ENCODE results near the gene CNST. TPM values are rescaled to one million over a fixed set of nuclear protein-coding genes. Genes with fewer than 3 reads are reported as not detected.

The CNST gene
- total RNA-seq (2014; rRNA removed; shearing (Covaris generic)), result 6.8 and 14.7 TPM in 2 replicates

- peak; percentile 99 for DNase-seq (ENCODE audit: low read depth)
Observed at GRCh38 chr1:246566128-246566812, at the start of gene CNST, which contains the start of gene TFB2M. CNST (plus strand) TSS chr1:246566456; CDS start chr1:246591563, 25,107 bp downstream. TFB2M (minus strand) TSS chr1:246566261; CDS start chr1:246566138, 123 bp downstream.

GRCh38 chr1:246517391-246517790 lies 48.9 kb upstream of the CNST start:
- no peak for DNase-seq (ENCODE audit: low read depth)

GRCh38 chr1:246518456-246519205 lies 47.6 kb upstream of the CNST start:
- no peak for DNase-seq (ENCODE audit: low read depth)

- no peak for DNase-seq (ENCODE audit: low read depth)
Observed at GRCh38 chr1:246519514-246519913, 46.7 kb upstream of the CNST start.

- no peak for DNase-seq (ENCODE audit: low read depth)
Observed at GRCh38 chr1:246526380-246526779, 39.9 kb upstream of the CNST start.

GRCh38 chr1:246526915-246527314 lies 39.3 kb upstream of the CNST start:
- no peak for DNase-seq (ENCODE audit: low read depth)

GRCh38 chr1:246527402-246528088 lies 38.7 kb upstream of the CNST start:
- DNase-seq (ENCODE audit: low read depth), result peak; percentile 33

- DNase-seq (ENCODE audit: low read depth), result peak; percentile 43
Observed at GRCh38 chr1:246528933-246529731, 37.1 kb upstream of the CNST start.

GRCh38 chr1:246530482-246530881 lies 35.8 kb upstream of the CNST start:
- DNase-seq (ENCODE audit: low read depth), result no peak

- DNase-seq (ENCODE audit: low read depth), result no peak
Observed at GRCh38 chr1:246532519-246532918, 33.7 kb upstream of the CNST start.

- no peak for DNase-seq (ENCODE audit: low read depth)
Observed at GRCh38 chr1:246533371-246533905, 32.8 kb upstream of the CNST start.

GRCh38 chr1:246534114-246534513 lies 32.1 kb upstream of the CNST start:
- DNase-seq (ENCODE audit: low read depth), result no peak

GRCh38 chr1:246537441-246537840 lies 28.8 kb upstream of the CNST start:
- no peak for DNase-seq (ENCODE audit: low read depth)

GRCh38 chr1:246537887-246538286 lies 28.4 kb upstream of the CNST start:
- DNase-seq (ENCODE audit: low read depth), result no peak

- DNase-seq (ENCODE audit: low read depth), result no peak
Observed at GRCh38 chr1:246540738-246541491, 25.3 kb upstream of the CNST start.

- DNase-seq (ENCODE audit: low read depth), result no peak
Observed at GRCh38 chr1:246544001-246544400, 22.3 kb upstream of the CNST start.

- DNase-seq (ENCODE audit: low read depth), result no peak
Observed at GRCh38 chr1:246549665-246550064, 16.6 kb upstream of the CNST start.

GRCh38 chr1:246550402-246550801 lies 15.9 kb upstream of the CNST start:
- DNase-seq (ENCODE audit: low read depth), result no peak

- DNase-seq (ENCODE audit: low read depth), result no peak
Observed at GRCh38 chr1:246552110-246552509, 14.1 kb upstream of the CNST start.

GRCh38 chr1:246554201-246554600 lies 12.1 kb upstream of the CNST start:
- DNase-seq (ENCODE audit: low read depth), result no peak

- no peak for DNase-seq (ENCODE audit: low read depth)
Observed at GRCh38 chr1:246558041-246558440, 8.2 kb upstream of the CNST start.
